ENCODE data around the gene GHR.

DNA sequence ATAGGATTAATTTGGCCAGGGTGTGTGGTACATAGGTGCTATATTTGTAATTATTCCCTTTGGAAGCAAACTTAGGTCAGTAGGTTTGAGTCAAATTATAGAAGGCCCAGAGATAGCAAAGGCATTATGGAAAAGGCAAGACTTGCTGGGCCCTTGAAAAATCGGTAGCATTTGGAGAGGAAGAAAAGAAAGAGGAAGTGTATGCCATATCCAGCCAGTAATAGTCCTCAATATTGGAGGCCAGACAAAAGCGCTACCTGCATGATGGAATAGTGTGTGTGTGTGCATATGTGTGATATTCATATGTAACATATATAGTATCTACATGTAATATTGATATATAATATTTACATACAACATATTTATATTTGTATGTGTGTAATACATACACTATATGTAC lies 146.1 kb downstream of the GHR start:
- TF ChIP-seq, protein P1, sequence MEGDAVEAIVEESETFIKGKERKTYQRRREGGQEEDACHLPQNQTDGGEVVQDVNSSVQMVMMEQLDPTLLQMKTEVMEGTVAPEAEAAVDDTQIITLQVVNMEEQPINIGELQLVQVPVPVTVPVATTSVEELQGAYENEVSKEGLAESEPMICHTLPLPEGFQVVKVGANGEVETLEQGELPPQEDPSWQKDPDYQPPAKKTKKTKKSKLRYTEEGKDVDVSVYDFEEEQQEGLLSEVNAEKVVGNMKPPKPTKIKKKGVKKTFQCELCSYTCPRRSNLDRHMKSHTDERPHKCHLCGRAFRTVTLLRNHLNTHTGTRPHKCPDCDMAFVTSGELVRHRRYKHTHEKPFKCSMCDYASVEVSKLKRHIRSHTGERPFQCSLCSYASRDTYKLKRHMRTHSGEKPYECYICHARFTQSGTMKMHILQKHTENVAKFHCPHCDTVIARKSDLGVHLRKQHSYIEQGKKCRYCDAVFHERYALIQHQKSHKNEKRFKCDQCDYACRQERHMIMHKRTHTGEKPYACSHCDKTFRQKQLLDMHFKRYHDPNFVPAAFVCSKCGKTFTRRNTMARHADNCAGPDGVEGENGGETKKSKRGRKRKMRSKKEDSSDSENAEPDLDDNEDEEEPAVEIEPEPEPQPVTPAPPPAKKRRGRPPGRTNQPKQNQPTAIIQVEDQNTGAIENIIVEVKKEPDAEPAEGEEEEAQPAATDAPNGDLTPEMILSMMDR (IDR thresholded peaks at IDR 0.05; ENCODE audit: borderline replicate concordance, extremely low read depth, low read length, poor library complexity, severe bottlenecking) = no peak
- TF ChIP-seq EZH2 (IDR thresholded peaks at IDR 0.05; ENCODE audit: borderline replicate concordance, low read depth, low read length, severe bottlenecking) = no peak

Measured in DND-41 (cell line).